K562 (cell line): ENCODE measurements around the gene TCHP. TPM values are rescaled to one million over a fixed set of nuclear protein-coding genes. Genes with fewer than 3 reads are reported as not detected.

Experiments
- ATF7 ChIP-seq: fragments of 450-650 bp; IDR thresholded peaks from 2 replicates; pipeline ENCODE4 v1.7.1; 2014; ENCODE audit warnings: mild to moderate bottlenecking, moderate library complexity
- CBX5 ChIP-seq: IDR thresholded peaks from 2 replicates; pipeline ENCODE4 v1.6.1; 2014; ENCODE audit warnings: low read depth, borderline replicate concordance
- CCNT2 ChIP-seq: IDR thresholded peaks from 2 replicates; pipeline ENCODE4 v1.6.1; 2011; ENCODE audit warnings: borderline replicate concordance, low read depth, mild to moderate bottlenecking, moderate library complexity, mixed read lengths, low read length; ENCODE audit not compliant: insufficient read length; ENCODE audit errors: extremely low read depth
- CHD1 ChIP-seq: fragments of 200-600 bp; sonication (generic); IDR thresholded peaks from one replicate; pipeline ENCODE4 v1.6.1; 2012; ENCODE audit warnings: mild to moderate bottlenecking, moderate library complexity, low read length, inconsistent platforms
- CHD4 ChIP-seq: fragments of 200-600 bp; sonication (generic); IDR thresholded peaks from 3 replicates; pipeline ENCODE4 v1.6.1; 2012; ENCODE audit warnings: low read depth, mild to moderate bottlenecking, mixed read lengths, low read length, inconsistent platforms; ENCODE audit not compliant: insufficient read depth, insufficient replicate concordance, poor library complexity, severe bottlenecking
- CTCFL ChIP-seq: IDR thresholded peaks from 2 replicates; pipeline ENCODE4 v1.6.1; 2011; ENCODE audit warnings: borderline replicate concordance, low read depth, mild to moderate bottlenecking, moderate library complexity, low read length; ENCODE audit not compliant: insufficient read depth, poor library complexity, severe bottlenecking
- E2F4 ChIP-seq: sonication (generic); formaldehyde crosslinking; IDR thresholded peaks from 2 replicates; pipeline ENCODE4 v1.8.0; 2022; ENCODE audit warnings: mild to moderate bottlenecking, low read depth, missing genetic modification reagents
- GABPA ChIP-seq: fragments of 200-800 bp; sonication (Bioruptor generic); conservative IDR thresholded peaks from 2 replicates; pipeline ENCODE4 v1.6.1; 2016; ENCODE audit warnings: low read depth, missing genetic modification characterization, missing compliant biosample characterization
- GTF2E2 ChIP-seq: fragments of 200-800 bp; sonication (Bioruptor generic); IDR thresholded peaks from 2 replicates; pipeline ENCODE4 v1.6.1; 2016; ENCODE audit warnings: missing genetic modification characterization, missing compliant biosample characterization
- HDAC6 ChIP-seq: IDR thresholded peaks from 2 replicates; pipeline ENCODE4 v1.6.1; 2012; ENCODE audit warnings: low read depth, mild to moderate bottlenecking, control low read depth, inconsistent platforms, low read length, moderate library complexity
- HNRNPUL1 ChIP-seq: fragments of 200-400 bp; formaldehyde crosslinking; IDR thresholded peaks from 2 replicates; pipeline ENCODE4 v1.6.1; 2017; ENCODE audit warnings: low read length
- NR2C2 ChIP-seq, 2 experiments: fragments of 200-800 bp in 1 of 2; sonication (Bioruptor generic) in 1 of 2; sonication (generic) in 1 of 2; formaldehyde crosslinking in 1 of 2; IDR thresholded peaks; 2 replicates each; pipeline versions ENCODE4 v1.6.1 to v1.8.0; 2016 to 2022; ENCODE audit warnings: mild to moderate bottlenecking in 1 of 2, missing compliant biosample characterization in 1 of 2, missing genetic modification characterization in 1 of 2, missing genetic modification reagents in 1 of 2
- PHF20 ChIP-seq: fragments of 450-650 bp; IDR thresholded peaks from 2 replicates; pipeline ENCODE4 v1.6.1; 2018; ENCODE audit not compliant: partially characterized antibody
- POLR2H ChIP-seq: IDR thresholded peaks from 2 replicates; pipeline ENCODE4 v1.6.1; 2016; ENCODE audit warnings: missing genetic modification characterization, low read depth, mild to moderate bottlenecking, control low read depth, missing compliant biosample characterization, moderate library complexity
- PTRF ChIP-seq: fragments of 450-650 bp; IDR thresholded peaks from 2 replicates; pipeline ENCODE4 v1.6.1; 2016; ENCODE audit warnings: mild to moderate bottlenecking, missing genetic modification characterization, missing compliant biosample characterization
- SRF ChIP-seq, 2 experiments: fragments of 250-450, 450-650 bp in 1 of 2; sonication (Bioruptor Pico) in 1 of 2; sonication (generic) in 1 of 2; formaldehyde crosslinking; IDR thresholded peaks; 2 replicates each; pipeline versions ENCODE4 v1.5.0 to v1.5.1; 2020 to 2022; ENCODE audit warnings: mild to moderate bottlenecking in 1 of 2, missing genetic modification reagents in 1 of 2
- TAF1 ChIP-seq: IDR thresholded peaks from 2 replicates; pipeline ENCODE4 v1.6.1; 2011; ENCODE audit warnings: mild to moderate bottlenecking, low read length, moderate library complexity; ENCODE audit not compliant: insufficient read depth, control insufficient read depth, severe bottlenecking; ENCODE audit errors: extremely low read depth
- ZFP91 ChIP-seq: sonication (generic); formaldehyde crosslinking; IDR thresholded peaks from 2 replicates; pipeline ENCODE4 v1.8.0; 2022; ENCODE audit warnings: mild to moderate bottlenecking, missing genetic modification reagents
- ZNF274 ChIP-seq: IDR thresholded peaks from 2 replicates; pipeline ENCODE4 v1.6.1; 2011; ENCODE audit warnings: low read depth, mild to moderate bottlenecking, low read length, moderate library complexity, borderline replicate concordance
- ZNF507 ChIP-seq: conservative IDR thresholded peaks from 2 replicates; pipeline ENCODE4 v1.6.1; 2017; ENCODE audit warnings: missing genetic modification characterization, missing compliant biosample characterization
- ZNF668 ChIP-seq: fragments of 250-450 bp; sonication (Bioruptor Pico); IDR thresholded peaks from 2 replicates; pipeline ENCODE4 v1.8.0; 2022; ENCODE audit warnings: mild to moderate bottlenecking, inconsistent platforms
- polyA plus RNA-seq, 8 experiments: library from polyadenylated mRNA; depleted of rRNA in 4 of 8; stranded (reverse) in 5 of 8; unstranded in 3 of 8; fragments of >200 nt; fragmentation: Nextera tagmentation in 2 of 8; fragmentation: Illumina TruSeq in 1 of 8; extraction: Ambion mirVana in 2 of 8; extraction: Trizol in 1 of 8; gene quantifications; 2 replicates each; pipeline versions ENCODE4 v1.2.1 to v1.2.3, GENCODE V29; 2011 to 2014; ENCODE audit warnings: inconsistent platforms in 1 of 8, missing spikeins in 1 of 8
- total RNA-seq, 7 experiments: library from RNA; depleted of rRNA in 6 of 7; stranded (reverse); fragments of >200 nt in 6 of 7; fragmentation: Illumina TruSeq in 2 of 7; extraction: Trizol in 2 of 7; gene quantifications; 2 replicates each; pipeline versions ENCODE4 v1.2.1 to v1.2.3, GENCODE V29; 2011 to 2021; ENCODE audit warnings: low replicate concordance in 1 of 7

The TCHP gene
- total and polyA plus RNA-seq, 9 of the 15 experiments (the other 6 are each of a cell fraction or from before 2014, with no cell fraction given), result 3.4 to 30.4 (median 19.7) TPM

- TF ChIP-seq E2F4 (CRISPR knock-in tag) (no peak), CTCFL (peak; percentile 55), PTRF (tag) (no peak), CCNT2 (peak; percentile 38), PHF20 (peak; percentile 78), CHD1 (no peak), ZNF507 (tag) (no peak), HDAC6 (no peak), ZNF668 (no peak), POLR2H (tag) (no peak), HNRNPUL1 (no peak), ATF7 (peak; percentile 73), CBX5 (0 out of 2 replicates have a peak, but pooled peaks have one; percentile 57), SRF (CRISPR knock-in tag; IDR thresholded peaks at IDR 0.05) (peak in 1 of 2 experiments; percentile 23; a peak in 1 of 4 replicates), ZNF274 (no peak), TAF1 (peak; percentile 62), GTF2E2 (peak; percentile 64; the same call in 1 of the 2 replicates), ZFP91 (0 out of 2 replicates have a peak, but pooled peaks have one; percentile 26), CHD4 (no peak), GABPA (no peak; the same call in 1 of the 2 replicates), NR2C2 (CRISPR knock-in tag; IDR thresholded peaks at IDR 0.05) (no peak), NR2C2 (tag; IDR thresholded peaks at IDR 0.05) (peak; percentile 72)
Observed at GRCh38 chr12:109899783-109900751, at the start of gene TCHP (continued).
